ENCODE data around the gene ACER3. TPM values are rescaled to one million over a fixed set of nuclear protein-coding genes. Genes with fewer than 3 reads are reported as not detected.

ACER3 gene
- total and polyA plus RNA-seq, 2 donors (not counting 1 experiment from before 2014, with no cell fraction given), result 3.3 to 12.9 TPM

- no peak for TF ChIP-seq CTCF (IDR thresholded peaks at IDR 0.05)
- no peak for TF ChIP-seq EZH2 (IDR thresholded peaks at IDR 0.05; ENCODE audit: borderline replicate concordance, insufficient read depth, low read depth, low read length, poor library complexity, severe bottlenecking)
- no peak overlapping the region for H3K27ac ChIP-seq (ENCODE audit: low read length in 2 of 2)
- H3K4me1 ChIP-seq (ENCODE audit: control insufficient read depth in 2 of 2, insufficient read depth in 2 of 2, low read length in 2 of 2), result no peaks in the 10 kb centered on the region
- Mint-ChIP-seq H3K4me3 (no peak overlapping the region), H3K4me1 (no peaks in the 10 kb centered on the region), H3K27ac (no peak overlapping the region), H3K27me3 (peaks cover 4% of the 10 kb centered on the region), H3K9me3 (ENCODE audit: insufficient read depth) (peaks cover 3% of the 10 kb centered on the region)
- no peaks in the 10 kb centered on the region for H4K20me1 ChIP-seq (ENCODE audit: control insufficient read depth, insufficient read depth, low read length, poor library complexity, severe bottlenecking)
- 94% methylated on average over 9 of the region's 14 CpGs for WGBS (ENCODE audit: insufficient coverage)
- POLR2A ChIA-PET, result no interaction called here
- ATAC-seq (ENCODE audit: low read depth), result no peak
- no peak overlapping the region for H3K4me2 ChIP-seq (replicated peaks; ENCODE audit: low read depth, low read length, poor library complexity, severe bottlenecking)
- peaks cover 0 to 19% (median 10%) of the 10 kb centered on the region in 3 donors for H3K9me3 ChIP-seq (ENCODE audit: control extremely low read depth in 1 of 3, control insufficient read depth in 2 of 3, insufficient read depth in 1 of 3, low read length in 2 of 3)
- no peak overlapping the region for H3K9ac ChIP-seq (ENCODE audit: low read length)
- H3K79me2 ChIP-seq (ENCODE audit: control insufficient read depth, insufficient read depth, low read length), result no peaks in the 10 kb centered on the region
- no peak for DNase-seq
- no peak overlapping the region for H3K4me3 ChIP-seq (ENCODE audit: control extremely low read depth in 1 of 5, extremely low read depth in 1 of 5, insufficient read depth in 1 of 5, low read depth in 2 of 5, low read length in 4 of 5)
- no peak overlapping the region for H2AFZ ChIP-seq (ENCODE audit: insufficient read depth, low read depth, low read length, poor library complexity, severe bottlenecking)
- no peaks in the 10 kb centered on the region for H3K36me3 ChIP-seq (replicated peaks in 1 of 2; ENCODE audit: control extremely low read depth in 1 of 2, control insufficient read depth in 1 of 2, extremely low read depth in 1 of 2, insufficient read depth in 2 of 2, low read length in 1 of 2)
- intact Hi-C loops (cut with micrococcal nuclease), result no loop called here
- CTCF ChIA-PET, result interaction anchor here (1.2 to 6.3 kb wide), 2 partner anchors 37 to 38 kb away, joined by 5 to 73 read pairs; no protein-coding TSS in a partner anchor
- peaks cover 0 to 7% (median 0%) of the 10 kb centered on the region in 4 experiments for H3K27me3 ChIP-seq (replicated peaks in 1 of 4; ENCODE audit: control extremely low read depth in 1 of 4, control insufficient read depth in 3 of 4, insufficient read depth in 4 of 4, low read length in 3 of 4)
Measured at GRCh38 chr11:77053217-77054015, 192.7 kb downstream of the ACER3 start.

GRCh38 chr11:77054084-77054483 lies 193.4 kb downstream of the ACER3 start:
- Mint-ChIP-seq H3K27me3 (peaks cover 4% of the 10 kb centered on the region), H3K4me3 (no peak overlapping the region), H3K9me3 (ENCODE audit: insufficient read depth) (peaks cover 3% of the 10 kb centered on the region), H3K27ac (no peak overlapping the region), H3K4me1 (no peaks in the 10 kb centered on the region)
- no peak overlapping the region for H3K9ac ChIP-seq (ENCODE audit: low read length)
- no peak overlapping the region for H3K4me3 ChIP-seq (ENCODE audit: control extremely low read depth in 1 of 5, extremely low read depth in 1 of 5, insufficient read depth in 1 of 5, low read depth in 2 of 5, low read length in 4 of 5)
- 50% methylated on average over 1 of the region's 1 CpG for WGBS (ENCODE audit: insufficient coverage)
- no peak overlapping the region for H2AFZ ChIP-seq (ENCODE audit: insufficient read depth, low read depth, low read length, poor library complexity, severe bottlenecking)
- ChIA-PET POLR2A (no interaction called here), CTCF (interaction anchor here (1.2 kb wide), 1 partner anchor 38 kb away, joined by 5 read pairs; no protein-coding TSS in a partner anchor)
- no peak for TF ChIP-seq EZH2 (IDR thresholded peaks at IDR 0.05; ENCODE audit: borderline replicate concordance, insufficient read depth, low read depth, low read length, poor library complexity, severe bottlenecking)
- no peaks in the 10 kb centered on the region for H3K79me2 ChIP-seq (ENCODE audit: control insufficient read depth, insufficient read depth, low read length)
- no peak overlapping the region for H3K4me2 ChIP-seq (replicated peaks; ENCODE audit: low read depth, low read length, poor library complexity, severe bottlenecking)
- H4K20me1 ChIP-seq (ENCODE audit: control insufficient read depth, insufficient read depth, low read length, poor library complexity, severe bottlenecking), result no peaks in the 10 kb centered on the region
- DNase-seq (no peak), ATAC-seq (ENCODE audit: low read depth) (no peak)
- H3K4me1 ChIP-seq (ENCODE audit: control insufficient read depth in 2 of 2, insufficient read depth in 2 of 2, low read length in 2 of 2), result no peaks in the 10 kb centered on the region
- peaks cover 0 to 7% (median 0%) of the 10 kb centered on the region in 4 experiments for H3K27me3 ChIP-seq (replicated peaks in 1 of 4; ENCODE audit: control extremely low read depth in 1 of 4, control insufficient read depth in 3 of 4, insufficient read depth in 4 of 4, low read length in 3 of 4)
- intact Hi-C loops (cut with micrococcal nuclease), result no loop called here
- H3K36me3 ChIP-seq (replicated peaks in 1 of 2; ENCODE audit: control extremely low read depth in 1 of 2, control insufficient read depth in 1 of 2, extremely low read depth in 1 of 2, insufficient read depth in 2 of 2, low read length in 1 of 2), result no peaks in the 10 kb centered on the region
- H3K27ac ChIP-seq (ENCODE audit: low read length in 2 of 2), result no peak overlapping the region
- peaks cover 0 to 19% (median 10%) of the 10 kb centered on the region in 3 donors for H3K9me3 ChIP-seq (ENCODE audit: control extremely low read depth in 1 of 3, control insufficient read depth in 2 of 3, insufficient read depth in 1 of 3, low read length in 2 of 3)
